Peyer's patch (tissue), 4 donors: ENCODE data around the gene RMND1.

Source experiments
- POLR2A ChIP-seq, 2 donors: fragments of 450-650 bp; IDR thresholded peaks; one replicate each; pipeline ENCODE4 v1.5.1; 2017; ENCODE audit warnings: antibody characterized with exemption in 2 of 2, mild to moderate bottlenecking in 2 of 2, moderate library complexity in 2 of 2
- TF ChIP-seq, protein P1 (sequence below), 6 experiments: fragments of 450-650 bp in 4 of 6; fragments of 200-600 bp in 2 of 6; sonication (generic) in 1 of 6; IDR thresholded peaks; one replicate each; pipeline ENCODE4 v1.5.1; 2017 to 2019; ENCODE audit warnings: antibody characterized with exemption in 6 of 6, mild to moderate bottlenecking in 3 of 6, moderate library complexity in 1 of 6

DNA sequence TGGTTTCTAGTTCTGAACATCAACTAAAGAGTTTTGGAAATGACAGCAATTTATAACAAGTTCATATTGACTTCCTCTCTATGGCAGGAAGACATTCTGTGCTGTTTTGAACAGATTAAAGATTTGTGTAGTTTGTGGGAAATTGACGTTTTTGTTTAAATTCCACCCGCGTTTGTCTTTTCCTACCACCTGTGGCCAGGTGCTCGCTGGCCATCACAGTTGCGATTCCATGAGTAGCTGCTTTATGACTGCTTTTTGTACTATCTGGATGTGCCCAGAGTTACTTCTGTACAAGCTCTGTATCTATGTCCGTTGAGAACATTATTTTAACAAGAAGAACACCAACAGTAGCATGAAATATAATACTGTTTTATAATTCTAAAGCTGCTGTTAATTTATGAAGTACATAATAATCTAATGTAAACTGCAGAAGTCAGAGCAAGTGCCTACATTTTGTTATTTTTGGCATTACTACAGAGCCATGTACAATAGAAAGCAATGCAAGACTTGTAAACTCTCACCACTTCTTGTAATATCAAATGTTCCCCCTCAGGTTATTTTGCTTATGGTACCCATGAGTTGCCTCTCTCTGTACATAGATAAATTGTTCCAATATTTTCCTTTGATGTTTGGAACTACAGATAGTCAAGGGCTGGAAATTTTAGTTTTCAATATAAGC, 94.0 kb downstream of the RMND1 start:
- TF ChIP-seq, protein P1, sequence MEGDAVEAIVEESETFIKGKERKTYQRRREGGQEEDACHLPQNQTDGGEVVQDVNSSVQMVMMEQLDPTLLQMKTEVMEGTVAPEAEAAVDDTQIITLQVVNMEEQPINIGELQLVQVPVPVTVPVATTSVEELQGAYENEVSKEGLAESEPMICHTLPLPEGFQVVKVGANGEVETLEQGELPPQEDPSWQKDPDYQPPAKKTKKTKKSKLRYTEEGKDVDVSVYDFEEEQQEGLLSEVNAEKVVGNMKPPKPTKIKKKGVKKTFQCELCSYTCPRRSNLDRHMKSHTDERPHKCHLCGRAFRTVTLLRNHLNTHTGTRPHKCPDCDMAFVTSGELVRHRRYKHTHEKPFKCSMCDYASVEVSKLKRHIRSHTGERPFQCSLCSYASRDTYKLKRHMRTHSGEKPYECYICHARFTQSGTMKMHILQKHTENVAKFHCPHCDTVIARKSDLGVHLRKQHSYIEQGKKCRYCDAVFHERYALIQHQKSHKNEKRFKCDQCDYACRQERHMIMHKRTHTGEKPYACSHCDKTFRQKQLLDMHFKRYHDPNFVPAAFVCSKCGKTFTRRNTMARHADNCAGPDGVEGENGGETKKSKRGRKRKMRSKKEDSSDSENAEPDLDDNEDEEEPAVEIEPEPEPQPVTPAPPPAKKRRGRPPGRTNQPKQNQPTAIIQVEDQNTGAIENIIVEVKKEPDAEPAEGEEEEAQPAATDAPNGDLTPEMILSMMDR (IDR thresholded peaks at IDR 0.05) = no peak
- no peak for TF ChIP-seq POLR2A (IDR thresholded peaks at IDR 0.05)
